HEK293 (cell line): ENCODE measurements around the gene B4GALT2.

Experiments used
- CTCF ChIP-seq: fragments of 450-650 bp; formaldehyde crosslinking; IDR thresholded peaks from 2 replicates; pipeline ENCODE4 v1.5.1; 2016; ENCODE audit warnings: missing biosample characterization, missing genetic modification characterization
- ZNF138 ChIP-seq: fragments of 450-650 bp; formaldehyde crosslinking; IDR thresholded peaks from 2 replicates; pipeline ENCODE4 v1.5.1; 2016; ENCODE audit warnings: missing biosample characterization, missing genetic modification characterization, borderline replicate concordance
- ZNF202 ChIP-seq: fragments of 450-650 bp; formaldehyde crosslinking; IDR thresholded peaks from 2 replicates; pipeline ENCODE4 v1.5.1; 2016; ENCODE audit warnings: missing biosample characterization, missing genetic modification characterization, borderline replicate concordance
- ZNF274 ChIP-seq, 2 experiments: fragments of 200-500 bp in 1 of 2; fragments of 450-650 bp in 1 of 2; sonication (Bioruptor generic) in 1 of 2; formaldehyde crosslinking in 1 of 2; IDR thresholded peaks; 2 replicates each; pipeline versions ENCODE4 v1.5.1 to v1.6.1; 2014 to 2016; ENCODE audit warnings: borderline replicate concordance in 1 of 2, inconsistent platforms in 1 of 2, low read length in 1 of 2, missing biosample characterization in 1 of 2, missing genetic modification characterization in 1 of 2
- ZNF501 ChIP-seq: fragments of 450-650 bp; formaldehyde crosslinking; IDR thresholded peaks from 2 replicates; pipeline ENCODE4 v1.5.1; 2016; ENCODE audit warnings: missing biosample characterization, missing genetic modification characterization
- ZNF549 ChIP-seq: fragments of 450-650 bp; IDR thresholded peaks from 2 replicates; pipeline ENCODE4 v1.5.1; 2018; ENCODE audit warnings: missing biosample characterization, missing genetic modification characterization, mild to moderate bottlenecking, inconsistent platforms, moderate library complexity
- TF ChIP-seq, protein P1 (sequence below): fragments of 450-650 bp; formaldehyde crosslinking; IDR thresholded peaks from 2 replicates; pipeline ENCODE4 v1.5.1; 2016; ENCODE audit warnings: missing biosample characterization, missing genetic modification characterization, low read depth

- no peak for TF ChIP-seq CTCF
- no peak for TF ChIP-seq ZNF274 (IDR thresholded peaks at IDR 0.05; ENCODE audit: low read length)
- TF ChIP-seq ZNF274 (tag by site-specific recombination; IDR thresholded peaks at IDR 0.05; ENCODE audit: borderline replicate concordance), result no peak
- TF ChIP-seq ZNF138 (tag by site-specific recombination), result no peak
- TF ChIP-seq, protein P1, sequence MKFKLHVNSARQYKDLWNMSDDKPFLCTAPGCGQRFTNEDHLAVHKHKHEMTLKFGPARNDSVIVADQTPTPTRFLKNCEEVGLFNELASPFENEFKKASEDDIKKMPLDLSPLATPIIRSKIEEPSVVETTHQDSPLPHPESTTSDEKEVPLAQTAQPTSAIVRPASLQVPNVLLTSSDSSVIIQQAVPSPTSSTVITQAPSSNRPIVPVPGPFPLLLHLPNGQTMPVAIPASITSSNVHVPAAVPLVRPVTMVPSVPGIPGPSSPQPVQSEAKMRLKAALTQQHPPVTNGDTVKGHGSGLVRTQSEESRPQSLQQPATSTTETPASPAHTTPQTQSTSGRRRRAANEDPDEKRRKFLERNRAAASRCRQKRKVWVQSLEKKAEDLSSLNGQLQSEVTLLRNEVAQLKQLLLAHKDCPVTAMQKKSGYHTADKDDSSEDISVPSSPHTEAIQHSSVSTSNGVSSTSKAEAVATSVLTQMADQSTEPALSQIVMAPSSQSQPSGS (tag by site-specific recombination), result no peak
- no peak for TF ChIP-seq ZNF202 (tag by site-specific recombination)
- no peak for TF ChIP-seq ZNF549 (tag by site-specific recombination)
- TF ChIP-seq ZNF501, result no peak
Observed at GRCh38 chr1:44002165-44002564, 23.2 kb downstream of the B4GALT2 start.
